NCI-H446 treated with DMSO at 0.1 percent for 48 hours (cell line): ENCODE results near the gene RAP1B.

Experiments used
- DNase-seq: peaks from one replicate; lab custom pipeline; 2025; lab: John Stamatoyannopoulos, UW

The RAP1B gene

GRCh38 chr12:68610370-68611093 lies at the start of gene RAP1B:
Gene RAP1B, plus strand, starts transcription at chr12:68610899. Its CDS starts 37,826 bp downstream, at chr12:68648725.
- DNase-seq, result peak; percentile 75

- no peak for DNase-seq
Observed at GRCh38 chr12:68561830-68562229, 48.9 kb upstream of the RAP1B start.

- DNase-seq, result no peak
Observed at GRCh38 chr12:68564166-68564565, 46.5 kb upstream of the RAP1B start.

- DNase-seq, result no peak
Observed at GRCh38 chr12:68565391-68565903, 45.3 kb upstream of the RAP1B start.

- no peak for DNase-seq
Observed at GRCh38 chr12:68568922-68569569, 41.7 kb upstream of the RAP1B start.

- no peak for DNase-seq
Observed at GRCh38 chr12:68572661-68573060, 38.0 kb upstream of the RAP1B start.

GRCh38 chr12:68573406-68573805 lies 37.3 kb upstream of the RAP1B start:
- no peak for DNase-seq

- DNase-seq, result no peak
Observed at GRCh38 chr12:68577949-68578348, 32.8 kb upstream of the RAP1B start.

- DNase-seq, result no peak
Observed at GRCh38 chr12:68578765-68579164, 31.9 kb upstream of the RAP1B start.

- no peak for DNase-seq
Observed at GRCh38 chr12:68579254-68579653, 31.4 kb upstream of the RAP1B start.

GRCh38 chr12:68580911-68581310 lies 29.8 kb upstream of the RAP1B start:
- DNase-seq, result no peak

GRCh38 chr12:68581926-68582325 lies 28.8 kb upstream of the RAP1B start:
- DNase-seq, result no peak

- DNase-seq, result no peak
Observed at GRCh38 chr12:68585966-68586365, 24.7 kb upstream of the RAP1B start.

GRCh38 chr12:68587448-68587873 lies 23.2 kb upstream of the RAP1B start:
- no peak for DNase-seq

GRCh38 chr12:68589194-68589593 lies 21.5 kb upstream of the RAP1B start:
- DNase-seq, result no peak

GRCh38 chr12:68591734-68592418 lies 18.8 kb upstream of the RAP1B start:
- DNase-seq, result no peak

GRCh38 chr12:68595241-68595640 lies 15.5 kb upstream of the RAP1B start:
- no peak for DNase-seq

GRCh38 chr12:68601767-68602166 lies 8.9 kb upstream of the RAP1B start:
- no peak for DNase-seq

GRCh38 chr12:68602720-68603119 lies 8.0 kb upstream of the RAP1B start:
- DNase-seq, result no peak

GRCh38 chr12:68608191-68608590 lies 2.5 kb upstream of the RAP1B start:
- DNase-seq, result no peak

- peak; percentile 38 for DNase-seq
Observed at GRCh38 chr12:68609998-68610369, 715 bp upstream of the RAP1B start.

- DNase-seq, result no peak
Observed at GRCh38 chr12:68611094-68611805, 551 bp downstream of the RAP1B start.
